ENCODE data around the gene FAM3B. TPM values are rescaled to one million over a fixed set of nuclear protein-coding genes. Genes with fewer than 3 reads are reported as not detected.

Gene FAM3B
- total and polyA plus RNA-seq, 9 of the 15 experiments (the other 6 are each of a cell fraction or from before 2014, with no cell fraction given), result 0.04 to 0.18 (median 0.12) TPM; not detected in 5

- in situ Hi-C loops (cut with MboI), result no loop called here
- Histone ChIP-seq H3K79me2 (ENCODE audit: control insufficient read depth, insufficient read depth, low read length) (no peaks in the 10 kb centered on the region), H2AFZ (ENCODE audit: low read depth, low read length) (no peak overlapping the region), H3K27ac (ENCODE audit: extremely low read depth, low read depth, low read length) (no peak overlapping the region), H3K4me2 (ENCODE audit: insufficient read depth, low read length) (no peak overlapping the region), H4K20me1 (replicated peaks; ENCODE audit: control insufficient read depth, insufficient read depth, low read length) (peaks cover 7% of the 10 kb centered on the region; the same call in 1 of the 2 replicates), H3K4me1 (replicated peaks in 1 of 2; ENCODE audit: control insufficient read depth in 2 of 2, insufficient read depth in 2 of 2, low read length in 2 of 2) (no peaks in the 10 kb centered on the region), H3K9ac (ENCODE audit: insufficient read depth in 1 of 2, low read depth in 2 of 2, low read length in 2 of 2) (no peak overlapping the region), H3K4me3 (no peak overlapping the region), H3K36me3 (ENCODE audit: control insufficient read depth, insufficient read depth, low read length) (no peaks in the 10 kb centered on the region), H3K9me3 (replicated peaks; ENCODE audit: control insufficient read depth, insufficient read depth, low read depth, low read length) (no peaks in the 10 kb centered on the region), H3K9me1 (ENCODE audit: control insufficient read depth, insufficient read depth, low read length) (no peaks in the 10 kb centered on the region), H3K27me3 (ENCODE audit: control insufficient read depth in 2 of 2, insufficient read depth in 2 of 2, low read length in 2 of 2) (peaks cover 5 to 39% of the 10 kb centered on the region in 2 experiments; a peak in 4 of 5 replicates)
- intact Hi-C loops (cut with micrococcal nuclease), result no loop called here
- ChIA-PET POLR2A (no interaction called here), CTCF (ENCODE audit: low intra/inter-chr PET ratio) (no interaction called here)
- no peak for TF ChIP-seq ZC3H4 (CRISPR knock-in tag; IDR thresholded peaks at IDR 0.05; ENCODE audit: borderline replicate concordance)
- TF ChIP-seq CEBPG (CRISPR knock-in tag; IDR thresholded peaks at IDR 0.05), result no peak
- no peak for TF ChIP-seq CEBPG (tag; conservative IDR thresholded peaks at IDR 0.05 in 1 of 2, IDR thresholded peaks at IDR 0.05 in 1 of 2)
- no peak for TF ChIP-seq ZNF263 (CRISPR knock-in tag; IDR thresholded peaks at IDR 0.05; ENCODE audit: borderline replicate concordance)
- no peak for TF ChIP-seq IRF2 (CRISPR knock-in tag; IDR thresholded peaks at IDR 0.05)
- no peak for TF ChIP-seq YY1 (IDR thresholded peaks at IDR 0.05; ENCODE audit: borderline replicate concordance in 1 of 3, control insufficient read depth in 1 of 3, extremely low read depth in 1 of 3, insufficient read depth in 3 of 3, insufficient read length in 1 of 3, insufficient replicate concordance in 2 of 3, low read depth in 1 of 3, low read length in 2 of 3)
- no peak for TF ChIP-seq STAT6 (CRISPR knock-in tag; IDR thresholded peaks at IDR 0.05)
- no TSS peak for BruUV-seq (replicated peaks)
- no peak for DNase-seq (ENCODE audit: extremely low read depth in 1 of 4, low spot score in 3 of 4)
- no peak for FAIRE-seq
- no peak for ATAC-seq
Observed at GRCh38 chr21:41381731-41382130, 65.1 kb downstream of the FAM3B start.
